PC-3 (cell line): ENCODE data around the gene SHPK.

Experiments
- EZH2 ChIP-seq: fragments of 300-600 bp; sonication (generic); IDR thresholded peaks from one replicate; pipeline ENCODE4 v1.6.1; 2017; ENCODE audit warnings: antibody characterized with exemption, mild to moderate bottlenecking, low read length; ENCODE audit not compliant: unreplicated experiment
- EZH2phosphoT487 ChIP-seq: fragments of 300-600 bp; sonication (generic); IDR thresholded peaks from 2 replicates; pipeline ENCODE4 v1.6.1; 2018; ENCODE audit warnings: mild to moderate bottlenecking, antibody characterized with exemption, low read length, borderline replicate concordance
- TF ChIP-seq, protein P1 (sequence below): fragments of 300-600 bp; sonication (generic); conservative IDR thresholded peaks from 2 replicates; pipeline ENCODE4 v1.5.1; 2017; ENCODE audit warnings: antibody characterized with exemption, low read depth, mild to moderate bottlenecking, low read length

DNA sequence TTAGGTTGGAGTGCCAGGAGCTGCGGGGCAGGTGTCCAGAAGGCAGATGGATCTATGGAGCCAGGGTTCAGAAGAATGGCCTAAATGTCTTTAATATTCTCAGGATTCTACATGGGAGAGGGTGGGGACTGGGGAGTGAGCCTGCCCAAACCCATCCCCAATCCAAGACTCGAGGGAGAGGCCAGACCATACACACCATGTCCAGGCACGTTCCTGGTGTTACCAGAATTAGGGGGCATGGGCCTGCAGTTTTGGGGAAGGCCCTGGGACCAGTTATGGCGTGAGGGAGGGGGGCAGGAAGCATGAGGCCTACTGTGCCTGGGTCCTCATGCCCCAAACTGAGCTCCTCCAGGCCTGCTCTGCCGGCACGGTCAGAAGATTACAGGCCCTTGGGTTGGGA lies 30.5 kb upstream of the SHPK start:
- TF ChIP-seq, protein P1, sequence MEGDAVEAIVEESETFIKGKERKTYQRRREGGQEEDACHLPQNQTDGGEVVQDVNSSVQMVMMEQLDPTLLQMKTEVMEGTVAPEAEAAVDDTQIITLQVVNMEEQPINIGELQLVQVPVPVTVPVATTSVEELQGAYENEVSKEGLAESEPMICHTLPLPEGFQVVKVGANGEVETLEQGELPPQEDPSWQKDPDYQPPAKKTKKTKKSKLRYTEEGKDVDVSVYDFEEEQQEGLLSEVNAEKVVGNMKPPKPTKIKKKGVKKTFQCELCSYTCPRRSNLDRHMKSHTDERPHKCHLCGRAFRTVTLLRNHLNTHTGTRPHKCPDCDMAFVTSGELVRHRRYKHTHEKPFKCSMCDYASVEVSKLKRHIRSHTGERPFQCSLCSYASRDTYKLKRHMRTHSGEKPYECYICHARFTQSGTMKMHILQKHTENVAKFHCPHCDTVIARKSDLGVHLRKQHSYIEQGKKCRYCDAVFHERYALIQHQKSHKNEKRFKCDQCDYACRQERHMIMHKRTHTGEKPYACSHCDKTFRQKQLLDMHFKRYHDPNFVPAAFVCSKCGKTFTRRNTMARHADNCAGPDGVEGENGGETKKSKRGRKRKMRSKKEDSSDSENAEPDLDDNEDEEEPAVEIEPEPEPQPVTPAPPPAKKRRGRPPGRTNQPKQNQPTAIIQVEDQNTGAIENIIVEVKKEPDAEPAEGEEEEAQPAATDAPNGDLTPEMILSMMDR, result no peak
- TF ChIP-seq EZH2phosphoT487 (no peak), EZH2 (no peak)
